Ascending aorta (tissue), 2 donors: ENCODE measurements around the gene DUS2. TPM values are rescaled to one million over a fixed set of nuclear protein-coding genes. Genes with fewer than 3 reads are reported as not detected.

Experiments
- DNase-seq, 2 donors: peaks; one replicate each; pipeline ENCODE4 v3.0.0-alpha.2; 2019; ENCODE audit warnings: low spot score in 2 of 2
- H3K27ac ChIP-seq, 2 donors: fragments of 200-600 bp; sonication (generic); one replicate each; pipeline ENCODE4 v1.5.1; 2016 to 2017; ENCODE audit warnings: mild to moderate bottlenecking in 1 of 2
- H3K27me3 ChIP-seq: fragments of 200-600 bp; sonication (generic); one replicate; pipeline ENCODE4 v1.5.1; 2017
- H3K36me3 ChIP-seq, 2 donors: fragments of 200-600 bp; sonication (generic); one replicate each; pipeline ENCODE4 v1.5.1; 2016
- H3K4me1 ChIP-seq, 2 donors: fragments of 200-600 bp; sonication (generic); one replicate each; pipeline ENCODE4 v1.5.1; 2016 to 2017; ENCODE audit warnings: mild to moderate bottlenecking in 1 of 2
- H3K4me3 ChIP-seq, 2 donors: fragments of 200-600 bp; sonication (generic); one replicate each; pipeline ENCODE4 v1.5.1; 2016 to 2017; ENCODE audit warnings: mild to moderate bottlenecking in 1 of 2
- H3K9me3 ChIP-seq, 2 donors: fragments of 200-600 bp; sonication (generic); one replicate each; pipeline ENCODE4 v1.5.1; 2016
- CTCF ChIP-seq, 3 experiments: fragments of 200-600 bp in 2 of 3; fragments of 450-650 bp in 1 of 3; sonication (generic) in 2 of 3; IDR thresholded peaks; one replicate each; pipeline ENCODE4 v1.5.1; 2016 to 2019; ENCODE audit warnings: antibody characterized with exemption in 3 of 3, mild to moderate bottlenecking in 1 of 3, moderate library complexity in 1 of 3
- intact Hi-C: fragments of 100-400 bp; cut with DNase I; formaldehyde crosslinking; loops from one replicate; pipeline ENCODE4 v1.15.1; 2023
- total RNA-seq: library from RNA; depleted of rRNA; stranded (reverse); fragments of >200 nt; gene quantifications from one replicate; pipeline ENCODE4 v1.1.0, GENCODE V29; 2016

The DUS2 gene
- total RNA-seq, result 7.6 TPM

- peak; percentile 66 to 94 for DNase-seq
- Histone ChIP-seq H3K36me3 (no peaks in the 10 kb centered on the region), H3K4me3 (peak within 1 kb of the TSS; percentile 84 to 87), H3K27me3 (no peaks in the 10 kb centered on the region), H3K27ac (peak within 1 kb of the TSS; percentile 66 to 87), H3K4me1 (peaks cover 8 to 14% of the 10 kb centered on the region in 2 donors), H3K9me3 (no peaks in the 10 kb centered on the region)
- intact Hi-C loops, result loop anchor here (2.0 kb wide), 3 partner anchors 30 to 216 kb away; partner anchors contain the start of genes RANBP10, SLC12A4 and TSNAXIP1
- TF ChIP-seq CTCF (IDR thresholded peaks at IDR 0.05), result peak in 1 of 3 experiments; percentile 7
Observed at GRCh38 chr16:68022728-68023537, at the start of gene DUS2, which contains the start of gene DDX28. TSS of gene DUS2 (plus strand) at chr16:68023284. CDS start at chr16:68038024, 14,740 bp downstream. TSS of gene DDX28 (minus strand) at chr16:68023232. CDS start at chr16:68023202, 30 bp downstream.

GRCh38 chr16:67975321-67976105 lies 47.6 kb upstream of the DUS2 start:
- H3K4me3 ChIP-seq, result no peak overlapping the region
- no peaks in the 10 kb centered on the region for H3K4me1 ChIP-seq
- TF ChIP-seq CTCF (IDR thresholded peaks at IDR 0.05), result no peak
- no peak for DNase-seq
- H3K27ac ChIP-seq, result no peak overlapping the region
- H3K27me3 ChIP-seq, result no peaks in the 10 kb centered on the region
- no peaks in the 10 kb centered on the region for H3K36me3 ChIP-seq
- intact Hi-C loops, result no loop called here
- no peaks in the 10 kb centered on the region for H3K9me3 ChIP-seq

GRCh38 chr16:67976205-67976604 lies 46.9 kb upstream of the DUS2 start:
- TF ChIP-seq CTCF (IDR thresholded peaks at IDR 0.05), result no peak
- no peaks in the 10 kb centered on the region for H3K36me3 ChIP-seq
- H3K9me3 ChIP-seq, result no peaks in the 10 kb centered on the region
- intact Hi-C loops, result no loop called here
- H3K4me1 ChIP-seq, result no peaks in the 10 kb centered on the region
- H3K27ac ChIP-seq, result no peak overlapping the region
- no peak for DNase-seq
- H3K27me3 ChIP-seq, result no peaks in the 10 kb centered on the region
- H3K4me3 ChIP-seq, result no peak overlapping the region

GRCh38 chr16:67977005-67977404 lies 46.1 kb upstream of the DUS2 start:
- intact Hi-C loops, result no loop called here
- Histone ChIP-seq H3K27me3 (no peaks in the 10 kb centered on the region), H3K36me3 (no peaks in the 10 kb centered on the region), H3K27ac (no peak overlapping the region), H3K9me3 (no peaks in the 10 kb centered on the region), H3K4me1 (no peaks in the 10 kb centered on the region), H3K4me3 (no peak overlapping the region)
- TF ChIP-seq CTCF (IDR thresholded peaks at IDR 0.05), result no peak
- no peak for DNase-seq

GRCh38 chr16:67977469-67978227 lies 45.4 kb upstream of the DUS2 start:
- DNase-seq, result no peak
- intact Hi-C loops, result no loop called here
- Histone ChIP-seq H3K36me3 (no peaks in the 10 kb centered on the region), H3K27ac (no peak overlapping the region), H3K4me1 (no peaks in the 10 kb centered on the region), H3K4me3 (no peak overlapping the region), H3K9me3 (no peaks in the 10 kb centered on the region), H3K27me3 (no peaks in the 10 kb centered on the region)
- no peak for TF ChIP-seq CTCF (IDR thresholded peaks at IDR 0.05)
